OCI-LY7 (cell line): ENCODE measurements around the gene RNF223. TPM values are rescaled to one million over a fixed set of nuclear protein-coding genes. Genes with fewer than 3 reads are reported as not detected.

Source experiments
- BruUV-seq: library from RNA; stranded (reverse); fragments of 400-500 nt; replicated peaks from 2 replicates; lab custom pipeline; 2021; lab: Mats Ljungman, UMichigan
- CTCF ChIA-PET: fragments of 300-600 bp; sonication (Branson Sonifier 250); formaldehyde crosslinking; loops from one replicate; lab custom pipeline; 2022; ENCODE audit warnings: antibody characterized with exemption; ENCODE audit not compliant: unreplicated experiment; lab: Charles Lee
- POLR2A ChIA-PET: fragments of 300-600 bp; sonication (Branson Sonifier 250); formaldehyde crosslinking; loops from one replicate; lab custom pipeline; 2022; ENCODE audit warnings: antibody characterized with exemption; lab: Charles Lee
- DNase-seq: peaks from one replicate; pipeline ENCODE4 v3.0.0-alpha.2; 2015; ENCODE audit warnings: low spot score
- H2AFZ ChIP-seq: fragments of 200-600 bp; sonication (generic), shearing (Covaris generic); 2 replicates; pipeline ENCODE4 v1.6.1; 2014; ENCODE audit warnings: mild to moderate bottlenecking, antibody characterized with exemption, low read length, moderate library complexity
- H3K27ac ChIP-seq: fragments of 200-600 bp; sonication (generic); 2 replicates; pipeline ENCODE4 v1.5.1; 2014; ENCODE audit warnings: mixed run types, low read depth, mild to moderate bottlenecking, moderate library complexity, low read length, inconsistent platforms; ENCODE audit not compliant: poor library complexity, severe bottlenecking
- H3K36me3 ChIP-seq: fragments of 200-600 bp; sonication (generic); 2 replicates; pipeline ENCODE4 v1.6.1; 2014; ENCODE audit warnings: mild to moderate bottlenecking, antibody characterized with exemption, low read length, moderate library complexity, mixed read lengths; ENCODE audit not compliant: insufficient read depth
- H3K4me1 ChIP-seq: fragments of 200-600 bp; sonication (generic); 2 replicates; pipeline ENCODE4 v1.5.1; 2014; ENCODE audit warnings: mild to moderate bottlenecking, low read length; ENCODE audit not compliant: insufficient read depth, poor library complexity, severe bottlenecking
- H3K4me2 ChIP-seq: fragments of 200-600 bp; sonication (generic); 2 replicates; pipeline ENCODE4 v1.6.1; 2014; ENCODE audit warnings: mild to moderate bottlenecking, low read length
- H3K4me3 ChIP-seq: fragments of 200-600 bp; sonication (generic); 2 replicates; pipeline ENCODE4 v1.5.1; 2014; ENCODE audit warnings: mild to moderate bottlenecking, low read depth, low read length; ENCODE audit not compliant: poor library complexity, severe bottlenecking
- H3K79me2 ChIP-seq: fragments of 200-600 bp; sonication (generic); 2 replicates; pipeline ENCODE4 v1.6.1; 2016; ENCODE audit warnings: low read depth, mild to moderate bottlenecking, low read length, moderate library complexity, mixed read lengths; ENCODE audit not compliant: insufficient read depth
- H3K9me2 ChIP-seq: fragments of 200-600 bp; sonication (generic); 2 replicates; pipeline ENCODE4 v1.6.1; 2016; ENCODE audit warnings: mild to moderate bottlenecking, low read length, mixed read lengths; ENCODE audit not compliant: insufficient read depth
- H3K9me3 ChIP-seq: fragments of 200-600 bp; sonication (generic); 2 replicates; pipeline ENCODE4 v1.6.1; 2014; ENCODE audit warnings: mild to moderate bottlenecking, mixed run types, low read length, mixed read lengths
- H4K20me1 ChIP-seq: fragments of 200-600 bp; sonication (generic); 2 replicates; pipeline ENCODE4 v1.6.1; 2014; ENCODE audit warnings: mild to moderate bottlenecking, antibody characterized with exemption, low read length, moderate library complexity, mixed read lengths; ENCODE audit not compliant: insufficient read depth
- CTCF ChIP-seq: fragments of 200-600 bp; sonication (generic); conservative IDR thresholded peaks from 2 replicates; pipeline ENCODE4 v1.5.1; 2014; ENCODE audit warnings: mild to moderate bottlenecking, antibody characterized with exemption, low read length, moderate library complexity, mixed read lengths
- EZH2phosphoT487 ChIP-seq: fragments of 200-600 bp; sonication (generic); IDR thresholded peaks from 2 replicates; pipeline ENCODE4 v1.6.1; 2018; ENCODE audit warnings: low read depth, borderline replicate concordance, mild to moderate bottlenecking, mixed run types, antibody characterized with exemption, low read length, moderate library complexity, mixed read lengths
- intact Hi-C: fragments of 100-400 bp; cut with micrococcal nuclease; formaldehyde crosslinking; loops from one replicate; pipeline ENCODE4 v1.10.0; 2022; ENCODE audit not compliant: unreplicated experiment
- total RNA-seq, 2 experiments: library from RNA; depleted of rRNA in 1 of 2; stranded (reverse); fragments of >200 nt in 1 of 2; shearing (Covaris generic) in 1 of 2; gene quantifications; 2 replicates each; pipeline ENCODE4 v1.2.3, GENCODE V29; 2014 to 2022

RNF223 gene
- total RNA-seq, 2 experiments from 2014 or later: not detected

- no TSS peak for BruUV-seq
- Histone ChIP-seq H3K27ac (no peak overlapping the region), H3K4me3 (no peak overlapping the region), H2AFZ (no peak overlapping the region), H4K20me1 (no peaks in the 10 kb centered on the region), H3K9me3 (no peaks in the 10 kb centered on the region), H3K9me2 (no peaks in the 10 kb centered on the region), H3K4me1 (peaks cover 7% of the 10 kb centered on the region), H3K36me3 (no peaks in the 10 kb centered on the region), H3K4me2 (no peak overlapping the region), H3K79me2 (no peaks in the 10 kb centered on the region)
- DNase-seq: no peak
- TF ChIP-seq EZH2phosphoT487 (no peak), CTCF (no peak)
- POLR2A ChIA-PET: no interaction called here
- intact Hi-C loops: no loop called here
- CTCF ChIA-PET: no interaction called here
Measured at GRCh38 chr1:1075148-1075935, 1.2 kb upstream of the RNF223 start.

GRCh38 chr1:1074631-1075147, 583 bp upstream of the RNF223 start:
- BruUV-seq: no TSS peak
- H3K9me3 ChIP-seq: no peaks in the 10 kb centered on the region
- ChIA-PET CTCF (no interaction called here), POLR2A (no interaction called here)
- H3K9me2 ChIP-seq: no peaks in the 10 kb centered on the region
- no peaks in the 10 kb centered on the region for H4K20me1 ChIP-seq
- no peaks in the 10 kb centered on the region for H3K36me3 ChIP-seq
- intact Hi-C loops: no loop called here
- TF ChIP-seq EZH2phosphoT487: no peak
- no peak for TF ChIP-seq CTCF
- H3K4me1 ChIP-seq: peaks cover 14% of the 10 kb centered on the region
- no peak overlapping the region for H2AFZ ChIP-seq
- H3K4me3 ChIP-seq: no peak overlapping the region
- DNase-seq: no peak
- no peak overlapping the region for H3K4me2 ChIP-seq
- H3K79me2 ChIP-seq: no peaks in the 10 kb centered on the region
- H3K27ac ChIP-seq: no peak overlapping the region
